Small intestine (tissue), 7 donors: ENCODE results near the gene SLIT3. TPM values are rescaled to one million over a fixed set of nuclear protein-coding genes. Genes with fewer than 3 reads are reported as not detected.

Experiments
- DNase-seq, 2 donors: peaks; one replicate each; pipeline versions ENCODE4 v3.0.0 to v3.0.0-alpha.2; 2013
- FAIRE-seq: peaks from 2 replicates; lab custom pipeline; 2012; peaks lifted over from hg19 to GRCh38; lab: Jason Lieb, UNC
- H3K27ac ChIP-seq, 3 donors: one replicate each; pipeline ENCODE4 v1.5.1; 2013; ENCODE audit warnings: low read length in 2 of 3, mild to moderate bottlenecking in 2 of 3, control low read depth in 1 of 3, inconsistent platforms in 1 of 3, low read depth in 1 of 3, moderate library complexity in 1 of 3
- H3K27me3 ChIP-seq, 3 donors: one replicate each; pipeline ENCODE4 v1.6.1; 2013; ENCODE audit warnings: low read length in 3 of 3, inconsistent platforms in 1 of 3; ENCODE audit not compliant: control insufficient read depth in 3 of 3, insufficient read depth in 3 of 3
- H3K36me3 ChIP-seq, 3 donors: one replicate each; pipeline ENCODE4 v1.6.1; 2013; ENCODE audit warnings: low read length in 3 of 3, inconsistent platforms in 1 of 3, low read depth in 1 of 3, mild to moderate bottlenecking in 1 of 3, moderate library complexity in 1 of 3; ENCODE audit not compliant: control insufficient read depth in 3 of 3, insufficient read depth in 2 of 3
- H3K4me1 ChIP-seq, 3 donors: one replicate each; pipeline ENCODE4 v1.6.1; 2013; ENCODE audit warnings: low read length in 2 of 3, inconsistent platforms in 1 of 3, low read depth in 1 of 3, mild to moderate bottlenecking in 1 of 3, moderate library complexity in 1 of 3; ENCODE audit not compliant: control insufficient read depth in 3 of 3, insufficient read depth in 2 of 3
- H3K4me3 ChIP-seq, 3 donors: one replicate each; pipeline ENCODE4 v1.5.1; 2013; ENCODE audit warnings: low read length in 3 of 3, control low read depth in 1 of 3, inconsistent platforms in 1 of 3, low read depth in 1 of 3, mild to moderate bottlenecking in 1 of 3, moderate library complexity in 1 of 3
- H3K9me3 ChIP-seq, 2 donors: one replicate each; pipeline ENCODE4 v1.6.1; 2013; ENCODE audit warnings: low read depth in 1 of 2, low read length in 1 of 2; ENCODE audit not compliant: control insufficient read depth in 2 of 2, insufficient read depth in 1 of 2
- WGBS, 3 donors: extraction: QIAGEN DNeasy Blood & Tissue Kit; methylation state at CpG; one replicate each; pipeline ENCODE4 v1.1.7; 2013; 5-methylcytosine and 5-hydroxymethylcytosine counted together
- polyA plus RNA-seq, 4 donors: library from polyadenylated mRNA; stranded (reverse) in 3 of 4; unstranded in 1 of 4; fragments of 200-250 nt in 3 of 4; fragments of 120-200 nt in 1 of 4; gene quantifications; one replicate each; pipeline versions ENCODE4 v1.2.1 to v1.2.3, GENCODE V29; 2013
- donor health status: healthy with polysubstance abuse.
- donor health status: control.
- donor health status: control.
- donor health status: Bipolar disorder and iron deficiency.
- donor health status: healthy.

SLIT3 gene
- polyA plus RNA-seq, 4 donors: 0.27 to 5.5 (median 5.3) TPM; not detected in 1

DNA sequence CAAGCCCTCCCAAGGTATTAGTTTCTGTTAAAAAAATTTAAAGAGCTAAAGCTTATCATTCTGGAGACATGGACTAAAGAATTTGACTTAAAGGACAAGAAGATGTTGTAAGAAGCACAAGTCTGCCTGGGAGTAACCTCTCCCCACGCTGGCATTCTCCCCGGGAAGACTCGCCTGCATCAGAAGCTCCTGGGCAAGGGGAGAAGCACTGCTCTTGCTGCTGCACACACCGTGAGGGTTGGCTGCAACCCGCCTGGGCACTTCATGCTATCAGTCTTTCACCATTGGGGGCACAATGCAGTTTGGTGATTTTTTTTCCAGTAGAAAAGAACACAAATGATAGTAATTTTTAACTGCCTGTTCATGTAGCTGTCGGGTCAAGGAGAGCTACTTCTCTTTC lies 529.3 kb downstream of the SLIT3 start:
- Histone ChIP-seq H3K4me3 (no peak overlapping the region), H3K9me3 (peaks cover 0 to 7% of the 10 kb centered on the region in 2 donors), H3K36me3 (peaks cover 0 to 8% (median 0%) of the 10 kb centered on the region in 3 donors), H3K27me3 (peaks cover 0 to 3% (median 0%) of the 10 kb centered on the region in 3 donors), H3K27ac (no peak overlapping the region), H3K4me1 (no peaks in the 10 kb centered on the region)
- WGBS, 3 donors: 74 to 82% (median 76%) methylated on average over 6 of the region's 6 CpGs
- DNase-seq (no peak), FAIRE-seq (no peak)

- WGBS, 3 donors: 42 to 76% (median 55%) methylated on average over 5 of the region's 5 CpGs
- no peak overlapping the region for H3K4me3 ChIP-seq
- FAIRE-seq: no peak
- DNase-seq: no peak
- peaks cover 0 to 8% (median 0%) of the 10 kb centered on the region in 3 donors for H3K36me3 ChIP-seq
- peaks cover 0 to 3% (median 0%) of the 10 kb centered on the region in 3 donors for H3K27me3 ChIP-seq
- no peak overlapping the region for H3K27ac ChIP-seq
- H3K9me3 ChIP-seq: peaks cover 0 to 7% of the 10 kb centered on the region in 2 donors
- no peaks in the 10 kb centered on the region for H3K4me1 ChIP-seq
Measured at GRCh38 chr5:168770996-168771395, 529.9 kb downstream of the SLIT3 start.

DNA sequence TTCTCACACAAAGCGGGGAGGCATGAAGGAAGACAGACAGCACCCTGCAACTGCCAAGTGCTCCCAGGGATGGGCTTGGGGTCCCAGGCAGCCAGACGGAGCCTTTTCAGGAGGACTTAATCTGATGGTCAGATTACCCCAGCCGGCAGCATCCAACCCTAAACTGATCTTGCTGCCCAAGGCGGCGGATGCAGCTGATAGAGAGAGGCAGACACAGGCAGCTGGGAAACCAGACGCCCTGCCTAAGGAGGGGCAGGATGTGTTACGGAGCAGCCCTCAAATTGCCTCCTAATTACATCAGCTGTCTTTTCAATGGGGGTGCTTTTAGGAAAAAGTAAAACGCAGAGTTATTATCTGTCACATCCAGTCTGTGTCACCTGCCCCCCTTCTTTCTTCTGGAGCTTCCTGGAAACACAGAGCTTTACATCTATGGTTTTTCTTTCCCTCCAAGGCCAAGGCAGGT lies 530.9 kb downstream of the SLIT3 start:
- peaks cover 0 to 8% (median 0%) of the 10 kb centered on the region in 3 donors for H3K36me3 ChIP-seq
- DNase-seq (no peak), FAIRE-seq (no peak)
- no peak overlapping the region for H3K27ac ChIP-seq
- no peak overlapping the region for H3K4me3 ChIP-seq
- no peaks in the 10 kb centered on the region for H3K4me1 ChIP-seq
- peaks cover 0 to 7% of the 10 kb centered on the region in 2 donors for H3K9me3 ChIP-seq
- peaks cover 0 to 6% (median 0%) of the 10 kb centered on the region in 3 donors for H3K27me3 ChIP-seq
- 61 to 71% (median 68%) methylated on average over 8 of the region's 8 CpGs for WGBS, 3 donors

DNA sequence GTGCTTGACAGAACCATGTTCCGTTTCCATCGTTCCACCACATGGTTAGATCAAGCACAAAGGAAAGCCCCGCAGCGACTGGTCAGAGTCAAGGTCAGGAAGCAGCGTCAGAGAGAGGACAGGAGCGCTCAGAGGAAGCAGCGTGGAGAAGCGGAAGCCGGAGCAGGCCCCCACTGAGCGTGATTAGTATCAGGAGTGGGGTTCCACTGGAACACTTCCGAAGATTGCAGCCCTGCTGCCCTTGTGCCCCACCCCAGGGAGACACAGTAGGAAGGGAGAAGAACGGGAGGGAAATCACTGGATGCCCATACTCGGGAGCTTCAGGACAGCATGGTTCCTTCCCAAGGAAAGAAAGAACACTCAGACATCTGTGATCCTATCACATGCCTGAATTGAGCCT lies 532.8 kb downstream of the SLIT3 start:
- Histone ChIP-seq H3K4me1 (no peaks in the 10 kb centered on the region), H3K27me3 (peaks cover 0 to 6% (median 0%) of the 10 kb centered on the region in 3 donors), H3K27ac (no peak overlapping the region), H3K4me3 (no peak overlapping the region), H3K9me3 (peaks cover 0 to 7% of the 10 kb centered on the region in 2 donors), H3K36me3 (peaks cover 0 to 8% (median 0%) of the 10 kb centered on the region in 3 donors)
- FAIRE-seq (no peak), DNase-seq (no peak)
- 82 to 90% (median 88%) methylated on average over 13 of the region's 13 CpGs for WGBS, 3 donors

DNA sequence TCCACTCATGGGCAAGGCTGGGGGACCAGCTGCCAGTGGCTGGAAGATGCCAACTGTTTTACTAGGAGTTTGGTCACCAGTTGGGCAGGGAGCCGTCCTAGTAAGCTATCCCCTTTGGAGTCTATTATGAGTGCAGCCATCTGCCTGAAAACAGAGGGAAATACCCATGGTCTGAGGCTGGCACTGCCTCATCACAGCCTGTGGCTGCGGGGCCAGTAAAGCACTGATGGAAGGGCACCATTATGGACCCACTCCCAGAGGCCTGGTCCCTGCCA lies 534.6 kb downstream of the SLIT3 start:
- FAIRE-seq (no peak), DNase-seq (no peak)
- 75 to 79% (median 75%) methylated on average over 2 of the region's 2 CpGs for WGBS, 3 donors
- Histone ChIP-seq H3K36me3 (peaks cover 0 to 3% (median 0%) of the 10 kb centered on the region in 3 donors), H3K9me3 (peaks cover 0 to 7% of the 10 kb centered on the region in 2 donors), H3K27me3 (peaks cover 0 to 6% (median 0%) of the 10 kb centered on the region in 3 donors), H3K27ac (no peak overlapping the region), H3K4me1 (no peaks in the 10 kb centered on the region), H3K4me3 (no peak overlapping the region)

DNA sequence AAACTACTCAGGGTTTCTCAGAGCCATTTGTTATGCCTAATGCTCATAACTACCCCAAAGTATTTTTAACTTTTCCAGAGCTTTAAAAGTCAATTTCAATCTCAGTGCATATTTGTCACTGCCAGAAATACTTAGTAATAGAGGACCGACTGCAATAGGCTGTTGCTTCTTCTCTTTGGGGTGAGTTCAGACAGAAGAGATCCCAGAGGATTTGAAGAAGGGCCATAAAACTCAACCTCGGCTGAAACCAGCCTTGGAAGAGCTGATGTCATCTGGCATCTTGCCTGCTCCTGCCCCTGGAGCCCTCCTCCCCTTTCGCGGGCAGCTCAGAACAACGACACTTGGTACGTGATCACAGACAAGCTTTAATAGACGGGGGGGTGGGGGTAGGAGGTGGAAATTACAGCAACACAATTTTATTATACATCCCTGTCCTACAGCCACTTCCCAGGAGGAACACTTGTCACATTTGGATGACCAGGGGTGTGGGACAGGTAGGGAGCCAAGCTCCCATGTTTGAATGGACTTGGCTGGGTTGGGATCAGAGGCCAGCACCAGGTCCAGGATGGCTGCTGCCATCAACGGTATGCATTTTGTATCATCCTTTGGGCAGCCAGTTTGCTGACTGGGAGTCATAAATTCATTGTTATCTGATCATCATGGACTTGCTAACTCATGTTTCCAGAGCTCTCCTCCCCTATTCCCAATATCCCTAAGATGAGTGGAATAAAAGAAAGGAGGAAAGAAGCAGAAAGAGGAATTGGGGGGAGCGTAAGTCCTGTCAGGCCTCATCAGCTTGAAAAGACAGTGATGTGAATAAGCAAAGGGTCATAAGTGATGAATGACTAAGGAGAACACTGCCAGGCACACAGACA lies 535.2 kb downstream of the SLIT3 start:
- WGBS, 3 donors: 38 to 56% (median 53%) methylated on average over 9 of the region's 9 CpGs
- FAIRE-seq (no peak), DNase-seq (no peak)

DNA sequence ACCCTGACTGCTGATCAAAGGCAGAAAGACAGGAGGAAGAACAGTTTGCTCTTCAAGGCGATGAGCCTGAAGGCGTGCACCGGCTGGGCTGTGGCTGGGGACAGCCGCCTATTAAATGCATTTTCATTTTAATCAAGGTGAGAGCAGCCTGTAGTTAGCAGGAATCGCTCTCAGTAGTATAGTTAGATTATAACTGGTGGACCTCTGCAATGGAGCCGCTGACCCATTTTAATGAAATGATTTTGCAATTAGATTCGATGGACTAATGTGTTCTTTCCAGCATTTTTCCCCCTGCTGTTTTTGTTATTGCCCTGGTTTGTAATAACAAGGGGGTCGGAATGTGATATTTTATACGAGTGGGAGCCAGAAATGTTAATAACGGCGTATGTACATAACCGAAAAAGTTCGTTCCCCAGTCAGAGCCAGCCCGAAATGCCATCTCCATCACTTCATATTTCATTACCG lies 535.8 kb downstream of the SLIT3 start:
- FAIRE-seq (no peak), DNase-seq (no peak)
- WGBS, 3 donors: 81 to 93% (median 89%) methylated on average over 15 of the region's 15 CpGs
- no peak overlapping the region for H3K27ac ChIP-seq
- H3K27me3 ChIP-seq: peaks cover 0 to 3% (median 0%) of the 10 kb centered on the region in 3 donors
- peaks cover 0 to 7% of the 10 kb centered on the region in 2 donors for H3K9me3 ChIP-seq
- H3K4me1 ChIP-seq: no peaks in the 10 kb centered on the region
- H3K4me3 ChIP-seq: no peak overlapping the region
- peaks cover 0 to 3% (median 0%) of the 10 kb centered on the region in 3 donors for H3K36me3 ChIP-seq

More for the DNA sequence above, 535.2 kb downstream of the SLIT3 start:
- H3K4me3 ChIP-seq: no peak overlapping the region
- no peak overlapping the region for H3K27ac ChIP-seq
- peaks cover 0 to 7% of the 10 kb centered on the region in 2 donors for H3K9me3 ChIP-seq
- no peaks in the 10 kb centered on the region for H3K4me1 ChIP-seq
- H3K27me3 ChIP-seq: peaks cover 0 to 3% (median 0%) of the 10 kb centered on the region in 3 donors
- H3K36me3 ChIP-seq: peaks cover 0 to 3% (median 0%) of the 10 kb centered on the region in 3 donors

GRCh38 chr5:168756453-168757391 lies 544.2 kb downstream of the SLIT3 start:
- H3K4me3 ChIP-seq: no peak overlapping the region
- FAIRE-seq (no peak), DNase-seq (no peak)

More at GRCh38 chr5:168756453-168757391, 544.2 kb downstream of the SLIT3 start:
- no peak overlapping the region for H3K27ac ChIP-seq
- WGBS, 3 donors: 71 to 81% (median 72%) methylated on average over 10 of the region's 10 CpGs
- H3K27me3 ChIP-seq: no peaks in the 10 kb centered on the region
- no peaks in the 10 kb centered on the region for H3K9me3 ChIP-seq
- no peaks in the 10 kb centered on the region for H3K4me1 ChIP-seq
- H3K36me3 ChIP-seq: peaks cover 0 to 7% (median 0%) of the 10 kb centered on the region in 3 donors
